Measurements from ENCODE around the gene RPGR. TPM values are rescaled to one million over a fixed set of nuclear protein-coding genes. Genes with fewer than 3 reads are reported as not detected.

The RPGR gene
- total RNA-seq, 5 donors from 2014 or later (not counting 1 experiment from before 2014, with no cell fraction given): 8.1 to 31.2 (median 9.4) TPM

DNA sequence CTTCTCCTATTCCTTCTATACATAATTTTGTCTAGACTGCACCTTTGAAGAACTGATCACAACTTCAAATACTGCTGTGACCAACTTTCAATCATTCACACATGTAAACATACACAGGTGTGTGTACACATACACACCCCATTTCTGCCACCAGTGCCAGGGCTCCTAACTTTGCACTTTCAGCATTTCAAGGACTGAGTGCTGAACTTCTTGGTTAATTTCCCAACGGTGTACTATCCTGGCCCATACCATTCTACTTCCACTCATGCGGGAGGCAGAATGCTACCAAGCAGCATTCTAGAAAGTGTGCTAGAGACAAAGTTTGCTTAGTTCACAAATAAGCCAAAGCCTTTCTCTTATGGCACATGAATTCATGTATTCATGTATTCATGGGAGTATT is 51.2 kb downstream of the RPGR start:
- WGBS (ENCODE audit: insufficient coverage): 100% methylated on average over 1 of the region's 2 CpGs
- Mint-ChIP-seq H3K4me3 (no peak overlapping the region), H3K4me1 (no peaks in the 10 kb centered on the region), H3K36me3 (peaks cover 14% of the 10 kb centered on the region), H3K27ac (no peak overlapping the region), H3K9me3 (no peaks in the 10 kb centered on the region), H3K27me3 (no peaks in the 10 kb centered on the region)
- H3K27me3 ChIP-seq (replicated peaks in 1 of 2; ENCODE audit: control insufficient read depth in 2 of 2, extremely low read depth in 1 of 2, insufficient read depth in 2 of 2, low read length in 1 of 2): no peaks in the 10 kb centered on the region
- H3K9me3 ChIP-seq: no peaks in the 10 kb centered on the region
- ChIA-PET POLR2A (no interaction called here), CTCF (no interaction called here)
- no peak for DNase-seq
- no peak overlapping the region for H3K27ac ChIP-seq (ENCODE audit: low read length)
- no peak overlapping the region for H3K4me3 ChIP-seq (ENCODE audit: control insufficient read depth in 1 of 2, extremely low read depth in 1 of 2, low read length in 1 of 2)
- ATAC-seq (replicated peaks in 1 of 4): no peak
- H3K4me1 ChIP-seq (ENCODE audit: control insufficient read depth in 1 of 2, extremely low read depth in 1 of 2, insufficient read depth in 2 of 2, low read length in 2 of 2): no peaks in the 10 kb centered on the region
- H3K36me3 ChIP-seq (ENCODE audit: control insufficient read depth in 2 of 2, extremely low read depth in 1 of 2, insufficient read depth in 1 of 2, low read length in 1 of 2): peaks cover 0 to 2% of the 10 kb centered on the region in 2 donors

DNA sequence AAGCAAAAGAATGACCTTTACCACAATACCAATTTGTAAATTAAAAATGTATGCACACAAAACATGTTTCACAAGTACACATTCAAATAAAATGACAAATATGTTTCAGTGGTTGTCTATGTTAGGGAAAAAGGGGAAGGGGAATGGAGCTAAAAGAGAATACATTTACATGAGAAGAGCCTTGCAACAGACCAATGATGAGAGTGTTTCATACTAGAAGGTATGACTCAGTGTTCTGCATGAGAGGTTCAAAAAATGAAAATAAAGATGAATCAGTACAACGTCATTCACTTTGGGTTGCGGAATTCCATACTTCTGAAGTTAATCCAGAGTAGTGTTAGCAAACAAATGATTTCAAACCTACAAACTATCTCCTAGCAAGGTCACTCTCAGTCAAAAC is 51.7 kb downstream of the RPGR start:
- Histone ChIP-seq H3K4me3 (ENCODE audit: control insufficient read depth in 1 of 2, extremely low read depth in 1 of 2, low read length in 1 of 2) (no peak overlapping the region), H3K36me3 (ENCODE audit: control insufficient read depth in 2 of 2, extremely low read depth in 1 of 2, insufficient read depth in 1 of 2, low read length in 1 of 2) (peaks cover 0 to 2% of the 10 kb centered on the region in 2 donors), H3K27ac (ENCODE audit: low read length) (no peak overlapping the region), H3K9me3 (no peaks in the 10 kb centered on the region), H3K4me1 (ENCODE audit: control insufficient read depth in 1 of 2, extremely low read depth in 1 of 2, insufficient read depth in 2 of 2, low read length in 2 of 2) (no peaks in the 10 kb centered on the region), H3K27me3 (replicated peaks in 1 of 2; ENCODE audit: control insufficient read depth in 2 of 2, extremely low read depth in 1 of 2, insufficient read depth in 2 of 2, low read length in 1 of 2) (no peaks in the 10 kb centered on the region)
- no peak overlapping the region for H3K27ac Mint-ChIP-seq
- ChIA-PET CTCF (no interaction called here), POLR2A (no interaction called here)
- H3K9me3 Mint-ChIP-seq: no peaks in the 10 kb centered on the region
- ATAC-seq (replicated peaks in 1 of 4) (no peak), DNase-seq (no peak)
- no peaks in the 10 kb centered on the region for H3K27me3 Mint-ChIP-seq
- no peak overlapping the region for H3K4me3 Mint-ChIP-seq
- peaks cover 17% of the 10 kb centered on the region for H3K36me3 Mint-ChIP-seq
- H3K4me1 Mint-ChIP-seq: no peaks in the 10 kb centered on the region
- WGBS (ENCODE audit: insufficient coverage): no CpG with 5 or more reads among the region's 2 CpGs

DNA sequence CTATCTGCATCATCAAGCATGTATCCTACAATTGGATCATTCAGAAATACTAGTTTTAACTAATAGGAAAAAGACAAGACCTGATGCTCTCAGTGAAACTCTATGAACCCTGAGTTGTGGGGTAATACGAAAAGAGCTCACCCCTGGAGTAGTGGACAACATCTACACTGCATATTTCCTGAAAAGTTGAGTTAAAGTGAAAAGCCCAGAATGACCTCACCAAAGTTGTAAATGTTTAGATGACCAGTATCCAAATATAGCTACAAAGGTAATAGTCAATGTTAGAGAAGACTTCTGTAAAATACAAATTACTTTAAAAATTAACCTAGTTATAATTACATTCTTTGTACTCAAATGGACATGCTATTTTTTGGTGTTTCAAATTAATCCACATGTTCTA is 53.9 kb downstream of the RPGR start:
- Histone ChIP-seq H3K27me3 (replicated peaks in 1 of 2; ENCODE audit: control insufficient read depth in 2 of 2, extremely low read depth in 1 of 2, insufficient read depth in 2 of 2, low read length in 1 of 2) (no peaks in the 10 kb centered on the region), H3K4me1 (ENCODE audit: control insufficient read depth in 1 of 2, extremely low read depth in 1 of 2, insufficient read depth in 2 of 2, low read length in 2 of 2) (no peaks in the 10 kb centered on the region), H3K4me3 (ENCODE audit: control insufficient read depth in 1 of 2, extremely low read depth in 1 of 2, low read length in 1 of 2) (no peak overlapping the region), H3K36me3 (ENCODE audit: control insufficient read depth in 2 of 2, extremely low read depth in 1 of 2, insufficient read depth in 1 of 2, low read length in 1 of 2) (peaks cover 0 to 2% of the 10 kb centered on the region in 2 donors), H3K27ac (ENCODE audit: low read length) (no peak overlapping the region), H3K9me3 (no peaks in the 10 kb centered on the region)
- peaks cover 22% of the 10 kb centered on the region for H3K36me3 Mint-ChIP-seq
- H3K9me3 Mint-ChIP-seq: no peaks in the 10 kb centered on the region
- no peaks in the 10 kb centered on the region for H3K27me3 Mint-ChIP-seq
- no peak overlapping the region for H3K4me3 Mint-ChIP-seq
- no peak for DNase-seq
- H3K4me1 Mint-ChIP-seq: no peaks in the 10 kb centered on the region
- ATAC-seq (replicated peaks in 1 of 4): no peak
- no CpG with 5 or more reads among the region's 1 CpG for WGBS (ENCODE audit: insufficient coverage)
- CTCF ChIA-PET: no interaction called here
- POLR2A ChIA-PET: no interaction called here
- H3K27ac Mint-ChIP-seq: no peak overlapping the region

DNA sequence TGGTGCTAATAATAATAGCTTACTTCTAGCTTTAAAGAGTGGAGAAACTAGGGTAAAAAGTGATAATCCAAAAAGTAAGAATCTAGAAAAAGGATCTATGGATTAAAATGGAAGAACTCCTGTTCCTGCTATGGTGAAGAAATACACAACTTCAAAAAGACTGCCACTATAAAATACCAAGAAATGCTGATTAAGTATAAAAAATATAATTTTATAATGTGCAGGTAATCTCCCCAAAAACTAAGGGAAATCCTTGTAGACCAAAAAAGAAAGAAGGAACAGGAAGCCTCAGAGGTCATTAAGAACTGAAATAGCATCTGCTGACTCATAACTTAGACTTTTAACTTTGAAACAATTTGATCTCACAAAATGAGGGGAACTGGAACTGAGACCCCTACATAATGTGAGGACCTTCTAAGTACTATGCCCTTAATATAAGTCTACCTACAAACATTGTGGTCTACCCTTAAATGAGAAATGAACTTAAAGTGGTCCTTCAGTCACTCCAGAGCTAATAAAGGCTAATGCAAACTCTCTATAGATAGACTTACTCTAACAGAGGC is 56.1 kb downstream of the RPGR start:
- ChIA-PET CTCF (interaction anchor here in 1 of 2 donors (0.7 kb wide), 1 partner anchor 8 kb away, joined by 4 read pairs; no protein-coding TSS in a partner anchor), POLR2A (no interaction called here)
- H3K9me3 ChIP-seq: no peaks in the 10 kb centered on the region
- no peak for DNase-seq
- H3K27me3 Mint-ChIP-seq: peaks cover 0 to 7% of the 10 kb centered on the region in 2 donors
- no peak overlapping the region for H3K4me3 Mint-ChIP-seq
- H3K4me1 ChIP-seq (ENCODE audit: control insufficient read depth in 1 of 2, extremely low read depth in 1 of 2, insufficient read depth in 2 of 2, low read length in 2 of 2): no peaks in the 10 kb centered on the region
- no peak for ATAC-seq (replicated peaks in 1 of 4)
- peaks cover 19% of the 10 kb centered on the region for H3K36me3 Mint-ChIP-seq
- H3K27ac ChIP-seq (ENCODE audit: low read length): no peak overlapping the region
- no peaks in the 10 kb centered on the region for H3K4me1 Mint-ChIP-seq
- no peak overlapping the region for H3K4me3 ChIP-seq (ENCODE audit: control insufficient read depth in 1 of 2, extremely low read depth in 1 of 2, low read length in 1 of 2)
- no peaks in the 10 kb centered on the region for H3K27me3 ChIP-seq (replicated peaks in 1 of 2; ENCODE audit: control insufficient read depth in 2 of 2, extremely low read depth in 1 of 2, insufficient read depth in 2 of 2, low read length in 1 of 2)
- H3K36me3 ChIP-seq (ENCODE audit: control insufficient read depth in 2 of 2, extremely low read depth in 1 of 2, insufficient read depth in 1 of 2, low read length in 1 of 2): peaks cover 0 to 2% of the 10 kb centered on the region in 2 donors
- no peaks in the 10 kb centered on the region for H3K9me3 Mint-ChIP-seq
- H3K27ac Mint-ChIP-seq: no peak overlapping the region

DNA sequence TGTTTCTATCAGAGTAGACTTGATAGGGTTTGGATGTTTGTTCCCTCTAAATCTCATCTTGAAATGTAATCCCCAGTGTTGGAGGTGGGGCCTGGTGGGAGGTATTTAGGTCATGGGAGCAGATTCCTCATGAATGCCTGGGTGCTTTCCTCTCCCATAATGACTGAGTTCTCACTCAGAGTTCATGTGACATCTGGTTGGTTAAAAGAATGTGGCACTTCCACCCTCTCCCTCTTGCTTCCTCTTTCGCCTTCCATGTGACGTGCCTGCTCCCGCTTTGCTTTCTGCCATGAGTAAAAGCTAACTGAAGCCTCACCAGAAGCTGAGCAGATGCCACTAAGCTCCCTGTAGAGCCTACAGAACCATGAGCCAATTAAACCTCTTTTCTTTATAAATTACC is 59.3 kb downstream of the RPGR start:
- peaks cover 8% of the 10 kb centered on the region for H3K36me3 Mint-ChIP-seq
- peaks cover 0 to 12% of the 10 kb centered on the region in 2 donors for H3K27me3 Mint-ChIP-seq
- H3K36me3 ChIP-seq (ENCODE audit: control insufficient read depth in 2 of 2, extremely low read depth in 1 of 2, insufficient read depth in 1 of 2, low read length in 1 of 2): no peaks in the 10 kb centered on the region
- WGBS (ENCODE audit: insufficient coverage): no CpG with 5 or more reads among the region's 3 CpGs
- CTCF ChIA-PET: no interaction called here
- ATAC-seq (replicated peaks in 1 of 4) (no peak), DNase-seq (no peak)
- no peaks in the 10 kb centered on the region for H3K9me3 ChIP-seq
- no peak overlapping the region for H3K4me3 ChIP-seq (ENCODE audit: control insufficient read depth in 1 of 2, extremely low read depth in 1 of 2, low read length in 1 of 2)
- POLR2A ChIA-PET: no interaction called here
- no peaks in the 10 kb centered on the region for H3K9me3 Mint-ChIP-seq
- no peak overlapping the region for H3K27ac Mint-ChIP-seq
- no peak overlapping the region for H3K4me3 Mint-ChIP-seq
- H3K4me1 ChIP-seq (ENCODE audit: control insufficient read depth in 1 of 2, extremely low read depth in 1 of 2, insufficient read depth in 2 of 2, low read length in 2 of 2): no peaks in the 10 kb centered on the region
- no peaks in the 10 kb centered on the region for H3K4me1 Mint-ChIP-seq
- no peaks in the 10 kb centered on the region for H3K27me3 ChIP-seq (replicated peaks in 1 of 2; ENCODE audit: control insufficient read depth in 2 of 2, extremely low read depth in 1 of 2, insufficient read depth in 2 of 2, low read length in 1 of 2)
- H3K27ac ChIP-seq (ENCODE audit: low read length): no peak overlapping the region

DNA sequence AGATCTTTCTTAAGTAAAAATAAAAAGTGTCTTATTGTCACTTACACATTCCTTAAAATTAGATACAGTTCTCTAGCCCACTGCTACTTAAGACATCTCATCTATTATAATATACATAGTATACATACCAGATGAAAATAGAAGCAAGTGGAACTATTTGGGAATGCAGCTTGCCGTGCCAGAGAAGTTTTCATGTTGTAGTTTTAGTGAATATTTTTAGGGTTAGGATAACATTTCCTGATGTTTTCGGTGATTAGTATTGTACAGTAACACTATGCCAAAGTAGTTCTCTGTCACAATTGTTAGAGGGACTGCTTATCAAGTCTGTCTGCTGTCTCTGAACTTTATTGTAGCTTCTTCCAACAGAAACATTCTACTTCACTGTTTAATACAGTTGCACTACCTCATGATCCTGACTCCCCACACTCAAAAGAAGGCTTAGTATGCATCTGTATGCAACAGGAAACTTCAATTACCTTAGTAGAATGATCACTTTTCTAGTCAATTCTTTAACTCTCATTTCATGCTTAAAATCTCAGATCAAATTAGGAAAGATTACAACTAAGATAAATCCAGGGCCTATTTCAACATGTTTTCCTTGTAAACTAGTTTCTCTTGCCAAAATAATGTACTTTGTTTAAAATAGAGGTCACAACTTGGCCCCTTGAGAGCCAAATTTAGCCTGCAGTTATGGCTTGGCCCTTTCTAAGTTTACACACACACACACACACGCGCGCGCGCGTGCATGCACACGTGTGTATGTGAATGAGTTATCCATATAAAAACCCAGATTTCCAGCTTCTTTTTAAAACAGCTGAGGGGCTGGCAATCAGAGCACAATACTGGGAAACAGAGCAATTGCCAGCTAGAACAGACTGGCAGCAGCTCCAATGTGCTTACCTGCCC is 64.3 kb downstream of the RPGR start:
- Histone ChIP-seq H3K27ac (ENCODE audit: low read length) (no peak overlapping the region), H3K27me3 (replicated peaks in 1 of 2; ENCODE audit: control insufficient read depth in 2 of 2, extremely low read depth in 1 of 2, insufficient read depth in 2 of 2, low read length in 1 of 2) (no peaks in the 10 kb centered on the region), H3K9me3 (no peaks in the 10 kb centered on the region), H3K4me3 (ENCODE audit: control insufficient read depth in 1 of 2, extremely low read depth in 1 of 2, low read length in 1 of 2) (no peak overlapping the region), H3K4me1 (ENCODE audit: control insufficient read depth in 1 of 2, extremely low read depth in 1 of 2, insufficient read depth in 2 of 2, low read length in 2 of 2) (no peaks in the 10 kb centered on the region), H3K36me3 (ENCODE audit: control insufficient read depth in 2 of 2, extremely low read depth in 1 of 2, insufficient read depth in 1 of 2, low read length in 1 of 2) (no peaks in the 10 kb centered on the region)
- H3K9me3 Mint-ChIP-seq: no peaks in the 10 kb centered on the region
- no peak overlapping the region for H3K27ac Mint-ChIP-seq
- POLR2A ChIA-PET: interaction anchor here in 1 of 2 donors (0.6 kb wide), 1 partner anchor 64 kb away, joined by 3 read pairs; no protein-coding TSS in a partner anchor
- 80% methylated on average over 1 of the region's 9 CpGs for WGBS (ENCODE audit: insufficient coverage)
- H3K4me1 Mint-ChIP-seq: no peaks in the 10 kb centered on the region
- H3K36me3 Mint-ChIP-seq: no peaks in the 10 kb centered on the region
- CTCF ChIA-PET: interaction anchor here (0.7 to 1.2 kb wide), 2 partner anchors 58 to 1659 kb away, joined by 3 to 8 read pairs; no protein-coding TSS in a partner anchor
- H3K4me3 Mint-ChIP-seq: no peak overlapping the region
- DNase-seq (no peak), ATAC-seq (replicated peaks in 1 of 4) (no peak)
- H3K27me3 Mint-ChIP-seq: peaks cover 0 to 12% of the 10 kb centered on the region in 2 donors
